NOMO-1 treated with dmso at 0.1 percent for 144 hours (cell line): ENCODE measurements around the gene NBEAL2.

Experiments used
- DNase-seq: peaks from one replicate; lab custom pipeline; 2025; ENCODE audit not compliant: unreplicated experiment; lab: John Stamatoyannopoulos, UW

NBEAL2 gene

DNA sequence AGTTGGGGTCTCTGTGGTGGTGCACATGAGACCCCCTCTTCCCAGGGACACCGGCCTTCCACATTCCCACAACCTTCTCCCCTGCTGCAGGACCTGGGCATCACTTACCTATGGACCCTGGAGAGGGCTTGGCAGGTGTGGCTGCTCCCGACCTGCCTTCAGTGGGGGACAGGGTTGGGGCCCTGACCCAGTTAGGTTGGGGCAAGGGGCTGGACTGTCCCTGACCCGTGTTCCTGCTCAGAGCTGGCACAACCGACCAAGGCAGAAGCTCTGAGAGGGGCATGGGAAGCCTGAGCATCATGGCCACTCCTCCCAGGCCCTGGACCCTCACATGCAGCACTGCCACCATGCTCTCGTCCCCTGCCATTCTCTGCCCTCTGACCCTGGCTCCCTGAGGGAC lies 6.1 kb downstream of the NBEAL2 start:
- DNase-seq = no peak

DNA sequence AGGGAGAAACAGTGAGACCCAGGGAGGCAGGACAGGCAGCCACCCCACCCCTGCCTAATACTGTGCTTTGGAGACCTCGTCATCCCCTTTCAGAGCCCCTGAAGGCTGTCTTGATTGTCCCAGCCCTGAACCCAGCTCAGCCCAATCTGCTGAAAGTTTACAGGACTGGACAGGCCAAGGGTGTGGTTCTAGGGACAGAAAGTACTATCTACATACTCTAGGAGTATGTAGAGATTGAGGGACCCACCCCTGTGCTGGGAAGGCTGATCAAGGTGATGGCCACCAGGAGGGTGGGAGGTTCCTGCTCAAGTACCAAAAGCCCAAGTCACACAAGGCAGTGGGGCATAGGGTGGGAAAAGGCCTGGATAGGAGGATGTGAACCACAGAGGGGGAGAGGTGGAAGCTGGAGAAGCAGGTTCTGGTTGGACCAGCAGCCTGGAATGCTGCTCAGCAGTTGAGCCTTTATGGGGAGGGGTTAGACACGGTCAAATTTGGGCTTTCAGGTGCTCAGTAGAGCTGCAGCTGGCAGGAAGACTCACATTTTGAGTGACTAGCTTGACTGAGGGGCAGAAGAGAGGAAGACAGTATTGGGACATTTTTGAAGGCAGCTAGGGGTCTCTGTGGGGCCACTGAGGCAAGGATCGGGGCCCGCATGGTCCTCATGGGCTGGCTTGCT lies 6.7 kb downstream of the NBEAL2 start:
- no peak for DNase-seq

DNA sequence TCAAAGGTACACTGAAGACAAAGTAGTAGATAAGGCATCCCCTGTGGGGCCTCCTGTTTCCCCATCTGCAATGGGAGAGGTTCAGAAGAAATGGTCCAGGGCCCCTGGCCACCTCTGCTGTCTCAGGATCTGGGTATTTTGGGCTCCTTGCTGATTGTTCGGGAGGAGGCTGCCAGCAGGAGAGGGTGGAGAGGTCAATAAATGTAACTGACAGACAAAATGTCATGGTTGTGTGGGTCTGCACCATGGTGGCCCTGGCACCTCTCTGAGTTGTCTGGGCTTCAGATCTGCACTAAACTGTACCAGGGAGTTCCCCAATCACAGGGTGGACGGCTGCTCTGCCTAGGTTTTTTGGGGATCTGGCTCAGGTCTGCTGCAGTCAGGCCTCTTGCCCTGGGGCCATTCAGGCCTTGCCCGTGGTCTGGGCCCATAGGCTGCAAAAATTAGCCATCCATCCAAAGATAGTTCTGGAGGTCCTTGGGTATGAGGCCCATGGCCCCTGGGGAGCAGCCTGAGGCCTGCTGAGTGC lies 7.4 kb downstream of the NBEAL2 start:
- no peak for DNase-seq

DNA sequence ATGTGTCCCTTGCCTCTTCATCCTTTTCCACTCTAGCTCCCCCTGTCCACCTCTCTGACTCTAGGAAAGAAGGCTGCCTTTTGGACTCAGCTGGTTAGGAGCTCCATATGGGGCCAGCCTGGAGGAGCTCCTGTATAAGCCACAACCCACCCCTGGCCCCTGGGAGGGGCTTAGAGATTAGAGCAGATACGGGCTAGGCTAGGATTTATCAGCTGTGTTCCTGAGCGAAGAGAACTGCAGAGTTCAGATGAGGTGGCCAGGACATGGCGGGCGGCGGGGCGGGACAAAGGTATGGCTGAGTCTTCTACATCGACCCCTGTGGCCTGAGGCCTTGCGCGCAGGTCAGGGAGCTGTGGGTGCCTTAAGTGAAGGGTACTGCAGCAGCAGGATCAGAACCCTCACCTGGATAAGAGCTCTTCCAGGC lies 7.9 kb downstream of the NBEAL2 start:
- no peak for DNase-seq

DNA sequence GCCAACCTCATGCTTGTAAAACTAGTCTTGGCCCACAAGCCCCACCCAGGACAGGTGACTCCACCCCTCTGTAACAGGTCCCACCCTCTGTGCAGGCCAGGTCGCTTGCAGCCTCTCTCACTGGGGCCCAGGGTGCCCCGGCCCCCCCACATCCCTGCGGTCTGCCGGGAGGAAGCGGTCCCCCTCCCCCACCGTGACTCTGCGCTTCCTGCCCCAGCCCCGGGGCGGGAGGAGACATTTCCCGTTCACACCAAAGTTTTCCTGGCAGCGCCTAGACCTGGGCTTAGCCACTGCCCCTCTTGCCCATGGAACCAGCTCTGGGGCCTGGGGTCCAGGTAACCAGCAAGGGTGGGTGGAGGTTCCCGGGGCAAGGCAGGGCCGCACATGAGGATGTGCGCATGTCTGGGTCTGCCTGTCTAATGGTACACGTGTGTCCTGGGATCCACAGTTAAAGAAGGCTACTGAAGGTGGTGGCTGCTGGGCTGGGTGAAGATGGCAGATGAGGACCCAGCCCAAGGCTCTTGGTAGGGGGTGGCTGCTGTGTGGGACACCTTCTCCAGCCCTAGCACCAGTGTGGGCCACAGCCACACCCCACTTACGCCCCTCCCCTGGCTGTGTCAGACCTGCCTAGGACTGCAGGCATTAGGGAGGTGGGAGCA lies 8.4 kb downstream of the NBEAL2 start:
- peak; percentile 82 for DNase-seq

DNA sequence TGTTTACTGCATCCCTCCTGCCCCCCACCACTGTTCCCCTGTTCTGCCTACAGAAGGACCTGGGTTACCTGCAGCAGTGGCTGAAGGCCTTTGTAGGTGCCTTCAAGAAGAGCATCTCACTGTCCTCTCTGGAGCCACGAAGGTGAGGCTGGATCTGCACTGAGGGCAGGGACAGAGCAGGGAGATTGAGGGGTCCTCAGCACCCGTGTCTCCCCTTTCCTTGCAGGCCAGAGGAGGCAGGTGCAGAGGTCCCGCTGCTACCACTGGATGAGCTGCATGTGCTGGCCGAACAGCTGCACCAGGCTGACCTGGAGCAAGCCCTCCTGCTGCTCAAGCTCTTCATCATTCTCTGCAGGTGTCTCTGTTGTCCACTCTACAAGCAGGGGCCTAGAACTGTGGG lies 9.2 kb downstream of the NBEAL2 start:
- no peak for DNase-seq

DNA sequence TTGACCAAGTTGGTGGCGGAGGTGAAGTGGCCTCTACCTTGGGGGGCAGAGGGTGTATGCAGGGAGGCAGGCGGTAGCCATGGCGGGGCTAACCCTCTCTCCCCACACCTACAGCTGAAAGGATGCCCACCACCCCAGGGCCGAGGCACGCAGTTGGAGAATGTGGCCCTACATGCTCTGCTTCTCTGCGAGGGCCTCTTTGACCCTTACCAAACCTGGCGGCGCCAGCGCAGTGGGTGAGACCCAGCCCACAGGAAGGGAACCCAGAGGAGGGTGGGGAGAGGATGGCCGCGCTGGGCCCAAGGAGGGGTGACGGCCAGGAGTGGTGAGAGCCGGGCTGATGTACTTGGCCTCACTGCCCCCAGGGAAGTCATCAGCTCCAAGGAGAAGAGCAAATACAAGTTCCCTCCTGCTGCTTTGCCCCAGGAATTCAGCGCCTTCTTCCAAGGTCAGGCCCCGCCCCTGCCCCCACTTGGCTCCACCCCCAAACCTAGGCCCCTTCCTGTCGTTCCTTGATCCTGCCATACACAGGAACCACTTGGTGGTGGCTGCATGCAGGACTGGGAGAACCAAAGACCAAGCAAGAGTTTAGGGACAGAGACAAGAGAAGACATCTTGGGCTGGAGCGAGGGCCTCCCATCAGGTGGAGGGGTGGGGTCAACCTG lies 9.8 kb downstream of the NBEAL2 start:
- DNase-seq = no peak

DNA sequence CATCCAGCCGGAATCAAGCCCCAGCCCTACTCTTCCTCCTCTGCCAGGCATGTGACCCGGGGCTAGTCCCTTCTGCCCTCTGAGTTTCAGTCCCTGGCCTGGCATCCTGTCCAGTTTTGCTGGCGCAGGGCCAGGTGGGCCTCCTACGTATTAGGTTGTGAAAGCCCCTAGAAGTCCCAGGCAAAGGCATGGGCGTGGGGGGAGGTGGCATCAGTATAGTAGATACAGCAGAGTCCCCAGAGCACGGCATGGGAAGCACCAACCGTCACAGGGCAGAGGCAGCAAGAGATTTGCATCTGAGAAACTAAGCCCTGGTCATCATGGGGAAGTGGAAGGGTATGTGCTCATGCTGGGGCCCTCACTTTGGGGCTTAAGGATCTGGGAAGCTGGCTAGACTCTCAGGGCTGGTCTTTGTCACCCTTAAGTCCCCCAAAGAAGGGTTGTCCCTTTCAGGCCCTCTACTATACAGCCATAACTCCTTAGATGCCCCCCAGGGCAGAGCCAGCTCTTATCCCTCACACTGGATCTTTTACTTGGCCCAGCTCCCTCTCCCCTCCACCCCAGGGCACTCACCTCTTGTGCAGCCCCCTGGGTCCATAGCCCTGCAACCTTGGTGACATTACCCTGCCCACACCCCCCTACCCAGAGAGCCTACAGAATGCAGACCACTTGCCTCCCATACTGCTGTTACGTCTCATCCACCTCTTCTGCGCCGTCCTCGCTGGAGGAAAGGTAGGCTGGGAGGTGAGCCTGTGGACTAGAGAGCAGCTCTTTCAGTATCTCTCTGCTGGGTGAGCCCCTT lies 11.3 kb downstream of the NBEAL2 start:
- DNase-seq = peak; percentile 70

DNA sequence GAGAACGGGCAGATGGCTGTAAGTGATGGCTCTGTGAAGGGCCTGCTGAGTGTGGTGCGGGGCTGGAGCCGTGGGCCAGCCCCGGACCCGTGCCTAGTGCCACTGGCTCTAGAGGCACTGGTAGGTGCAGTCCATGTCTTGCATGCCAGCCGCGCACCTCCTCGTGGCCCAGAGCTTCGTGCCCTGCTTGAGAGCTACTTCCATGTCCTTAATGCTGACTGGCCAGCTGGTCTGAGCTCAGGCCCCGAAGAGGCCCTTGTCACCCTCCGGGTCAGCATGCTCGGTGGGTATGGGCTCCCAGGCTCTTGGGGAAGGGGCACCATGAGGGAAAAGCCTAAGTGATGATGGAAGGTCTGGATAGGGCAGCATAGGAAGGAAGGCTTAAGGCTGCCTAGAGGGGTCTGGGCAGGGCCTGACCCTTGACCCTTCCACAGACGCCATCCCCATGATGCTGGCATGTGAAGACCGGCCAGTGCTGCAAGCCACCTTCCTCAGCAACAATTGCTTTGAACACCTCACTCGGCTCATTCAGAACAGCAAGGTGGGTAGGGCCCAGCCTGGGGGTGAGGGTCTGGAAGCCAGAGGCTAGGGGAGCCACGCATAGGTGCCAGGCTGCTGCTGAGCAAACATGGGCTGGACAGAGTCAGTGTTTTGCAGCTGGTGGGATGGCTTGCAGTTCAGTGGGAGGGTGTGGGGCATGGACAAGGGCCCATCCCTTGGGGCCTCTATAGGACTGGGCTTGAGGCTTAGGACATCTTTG lies 12.1 kb downstream of the NBEAL2 start:
- no peak for DNase-seq

DNA sequence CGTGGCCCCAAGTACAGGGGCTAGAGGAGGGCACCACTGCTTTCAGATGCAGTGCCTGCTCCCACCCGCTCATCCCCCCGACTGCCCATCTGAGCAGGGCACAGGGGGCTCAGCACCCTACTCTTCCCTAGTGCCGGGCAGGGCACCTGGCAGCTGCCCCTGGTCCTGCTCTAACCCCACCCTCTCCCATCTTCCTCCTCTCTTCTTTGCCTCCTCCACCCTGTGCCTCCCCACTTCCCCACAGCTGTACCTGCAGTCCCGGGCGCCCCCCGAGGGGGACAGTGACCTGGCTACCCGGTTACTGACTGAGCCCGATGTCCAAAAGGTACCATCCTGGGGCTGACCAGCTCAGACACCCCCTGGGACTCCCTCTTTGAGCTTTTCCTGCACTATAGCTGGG lies 12.8 kb downstream of the NBEAL2 start:
- no peak for DNase-seq

DNA sequence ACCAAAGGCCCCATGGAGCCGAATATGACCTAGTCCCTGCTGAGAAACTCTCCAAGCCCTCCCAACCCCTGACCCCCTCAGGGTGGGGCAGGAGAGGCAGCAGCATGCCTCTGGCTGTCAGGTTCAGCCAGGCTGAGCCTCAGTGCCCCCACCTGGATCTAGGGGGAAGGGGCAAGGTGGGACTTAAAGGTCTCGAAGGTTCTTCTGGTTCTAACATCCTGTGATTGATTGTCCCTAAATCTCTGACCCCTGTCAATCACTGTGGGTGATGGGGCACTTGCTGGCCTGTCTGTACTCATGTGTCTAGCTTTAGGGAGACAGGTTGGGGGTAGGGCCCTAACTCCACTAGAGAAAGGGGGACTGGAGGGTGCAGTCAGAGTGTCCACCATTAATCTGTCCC lies 13.8 kb downstream of the NBEAL2 start:
- no peak for DNase-seq

DNA sequence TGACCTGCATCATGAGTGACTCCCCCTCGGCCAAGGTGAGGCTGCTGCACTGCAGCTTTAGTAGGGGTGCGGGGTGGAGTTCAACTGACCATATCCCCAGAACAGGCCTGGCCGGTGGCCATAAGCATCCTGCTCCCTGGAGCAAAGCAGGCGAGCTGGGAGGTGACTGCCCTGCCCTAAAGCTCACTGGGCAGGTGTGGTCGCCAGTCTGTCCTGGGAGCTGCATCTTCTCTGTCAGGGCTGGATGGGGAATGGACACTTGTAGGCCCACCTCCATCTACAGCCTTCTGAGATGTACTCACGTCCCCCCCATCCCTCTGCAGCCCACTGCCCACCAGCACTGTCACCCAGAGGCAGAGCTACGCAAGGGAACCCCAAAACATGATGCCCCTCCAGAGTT lies 14.5 kb downstream of the NBEAL2 start:
- no peak for DNase-seq

DNA sequence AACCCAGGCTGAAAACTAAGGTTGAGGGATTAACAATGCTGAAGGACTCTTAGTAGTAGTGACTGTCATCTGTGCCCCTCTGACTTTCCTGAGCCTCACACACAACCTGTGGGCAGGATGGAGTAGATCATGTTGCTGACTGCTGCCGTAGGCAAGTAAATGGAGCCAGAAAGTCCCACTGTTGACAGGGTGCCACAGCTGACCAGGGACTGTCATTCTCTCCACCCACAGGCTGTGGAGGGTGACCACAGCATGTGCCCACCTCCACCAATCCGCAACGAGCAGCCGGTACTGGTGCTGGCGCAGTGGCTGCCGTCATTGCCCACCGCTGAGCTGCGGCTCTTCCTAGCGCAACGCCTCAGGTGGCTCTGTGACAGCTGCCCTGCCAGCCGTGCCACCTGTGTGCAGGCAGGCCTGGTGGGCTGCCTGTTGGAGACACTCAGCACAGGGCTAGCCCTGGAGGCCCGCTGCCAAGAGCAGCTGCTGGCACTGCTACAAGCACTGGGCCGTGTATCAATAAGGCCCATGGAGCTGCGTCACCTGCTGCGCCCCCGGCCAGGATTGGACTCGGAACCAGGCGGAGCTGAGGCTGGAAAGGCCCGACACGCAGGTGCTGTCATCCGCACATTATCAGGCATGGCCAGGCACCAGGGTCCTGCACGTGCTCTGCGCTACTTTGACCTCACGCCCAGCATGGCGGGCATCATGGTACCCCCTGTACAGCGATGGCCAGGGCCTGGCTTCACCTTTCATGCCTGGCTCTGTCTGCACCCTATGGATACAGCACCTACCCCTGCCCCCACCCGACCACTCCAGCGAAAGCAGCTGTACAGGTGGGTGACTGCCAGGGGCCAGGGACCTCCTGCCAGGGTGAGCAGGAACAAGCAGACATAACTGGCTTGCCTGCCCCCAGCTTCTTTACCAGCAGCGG lies 15.6 kb downstream of the NBEAL2 start:
- no peak for DNase-seq

DNA sequence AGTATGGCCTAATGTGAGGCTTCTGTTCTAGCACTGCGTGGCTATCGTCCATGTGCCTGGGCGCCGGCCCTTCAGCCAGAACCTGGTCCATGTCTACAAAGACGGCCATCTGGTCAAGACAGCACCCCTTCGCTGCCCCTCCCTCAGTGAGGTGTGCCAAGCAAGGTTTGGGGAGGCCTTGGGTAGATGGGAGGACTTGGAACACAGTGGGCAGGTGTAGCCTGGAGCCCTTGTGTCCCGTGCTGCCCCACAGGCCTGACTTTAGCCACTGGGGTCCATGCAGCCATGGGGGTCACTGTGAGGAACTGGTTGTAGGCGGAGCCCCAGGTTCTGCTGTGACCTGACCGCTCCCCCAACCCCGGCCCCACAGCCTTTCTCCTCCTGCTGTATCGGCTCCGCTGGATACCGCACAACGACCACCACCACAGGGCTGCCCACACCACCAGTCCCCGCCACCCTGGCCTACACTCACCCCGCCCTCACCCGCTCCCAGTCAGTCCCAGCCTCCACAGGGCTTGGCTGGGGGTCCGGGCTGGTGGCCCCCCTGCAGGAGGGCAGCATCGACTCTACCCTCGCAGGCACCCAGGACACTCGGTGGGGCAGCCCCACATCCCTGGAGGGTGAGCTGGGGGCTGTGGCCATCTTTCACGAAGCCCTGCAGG lies 16.6 kb downstream of the NBEAL2 start:
- no peak for DNase-seq

DNA sequence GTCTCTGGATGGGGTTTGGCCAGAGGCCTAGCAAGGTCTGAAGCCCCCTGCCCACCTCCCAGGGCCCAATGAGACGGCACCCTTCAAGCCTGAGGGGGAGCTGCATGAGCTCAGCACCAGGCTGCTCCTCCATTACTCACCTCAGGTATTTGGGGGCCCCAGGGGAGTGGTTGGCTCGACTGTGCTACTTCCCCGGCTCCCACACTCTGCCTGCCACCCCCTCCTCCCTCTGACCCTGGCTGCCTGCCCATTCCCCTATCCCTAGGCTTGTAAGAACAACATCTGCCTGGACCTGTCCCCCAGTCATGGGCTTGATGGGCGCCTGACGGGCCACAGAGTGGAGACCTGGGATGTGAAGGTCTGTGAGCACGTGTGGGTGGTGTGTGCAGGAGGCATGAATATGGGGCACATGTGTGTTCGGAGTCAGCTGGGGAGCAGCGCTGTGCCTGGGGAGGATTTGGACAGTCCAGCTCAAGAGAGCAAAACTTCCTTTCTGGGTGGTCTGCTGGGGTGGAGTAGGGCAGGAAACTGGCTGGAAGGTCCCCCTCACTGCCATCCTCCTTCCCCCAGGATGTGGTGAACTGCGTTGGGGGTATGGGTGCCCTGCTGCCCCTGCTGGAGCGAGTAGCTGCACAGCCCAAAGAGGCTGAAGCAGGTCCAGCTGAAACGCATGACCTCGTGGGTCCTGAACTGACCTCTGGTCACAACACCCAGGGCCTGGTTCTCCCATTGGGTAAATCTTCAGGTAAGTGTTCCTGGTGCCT lies 17.4 kb downstream of the NBEAL2 start:
- no peak for DNase-seq

DNA sequence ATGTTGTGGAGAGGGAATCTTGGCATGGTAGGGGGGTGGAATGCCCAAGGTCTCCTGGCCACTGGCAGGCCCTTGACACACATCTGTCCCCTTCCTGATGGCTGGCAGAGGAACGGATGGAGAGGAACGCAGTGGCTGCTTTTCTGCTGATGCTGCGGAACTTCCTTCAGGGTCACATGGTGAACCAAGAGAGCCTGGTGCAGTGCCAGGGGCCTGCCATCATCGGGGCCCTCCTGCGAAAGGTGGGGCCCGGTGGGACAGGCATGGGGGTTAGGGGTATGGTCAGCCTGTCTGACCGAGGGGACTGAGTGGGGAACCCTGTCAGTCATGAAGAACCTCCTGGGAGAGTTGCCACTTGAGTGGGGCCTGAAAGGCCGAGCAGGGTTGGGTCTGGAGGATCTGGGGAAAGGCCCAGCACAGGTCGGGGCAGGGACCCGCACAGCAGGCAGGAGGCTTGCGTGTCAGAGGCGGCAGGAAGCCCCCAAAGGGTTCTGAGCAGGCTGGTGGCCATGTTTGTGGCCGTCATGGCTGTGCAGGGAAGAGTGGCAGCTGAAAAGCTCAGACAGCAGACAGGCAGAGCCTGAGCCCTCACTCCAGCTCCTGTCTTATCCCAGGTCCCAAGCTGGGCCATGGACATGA lies 18.1 kb downstream of the NBEAL2 start:
- DNase-seq = no peak

DNA sequence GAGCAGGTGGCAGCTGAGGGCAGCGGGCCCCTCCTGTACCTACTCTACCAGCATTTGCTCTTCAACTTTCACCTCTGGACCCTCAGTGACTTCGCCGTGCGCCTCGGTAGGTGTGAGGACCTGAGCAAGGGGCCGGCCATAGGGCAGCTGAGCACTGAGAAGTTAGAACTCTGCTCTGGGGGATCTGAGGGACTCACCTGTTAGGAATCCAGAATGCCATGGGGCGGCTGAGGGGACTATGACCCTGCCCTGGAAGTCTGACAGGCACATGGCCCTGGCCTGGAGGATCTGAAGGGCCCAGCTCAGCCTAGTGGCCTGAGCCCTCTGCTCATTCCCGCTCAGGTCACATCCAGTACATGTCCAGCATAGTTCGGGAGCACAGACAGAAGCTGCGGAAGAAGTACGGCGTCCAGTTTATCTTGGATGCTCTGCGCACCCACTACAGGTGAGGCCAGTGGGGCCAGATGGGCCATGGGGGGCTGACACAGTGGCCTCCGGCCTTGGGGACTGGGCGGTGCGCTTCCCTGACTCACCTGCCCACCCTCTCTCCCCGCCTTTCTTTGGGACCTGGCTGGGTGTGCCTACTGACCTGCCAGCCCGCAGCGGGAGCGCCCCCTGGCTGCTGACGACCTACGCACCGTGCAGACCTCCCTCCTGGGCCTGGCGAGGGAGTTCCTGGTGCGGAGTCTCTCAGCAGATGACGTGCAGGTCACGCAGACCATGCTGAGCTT lies 18.8 kb downstream of the NBEAL2 start:
- peak; percentile 14 for DNase-seq
